ENCODE data around the gene IGSF22. TPM values are rescaled to one million over a fixed set of nuclear protein-coding genes. Genes with fewer than 3 reads are reported as not detected.

Gene IGSF22
- total RNA-seq, 1 donor from 2014 or later, result not detected

DNA sequence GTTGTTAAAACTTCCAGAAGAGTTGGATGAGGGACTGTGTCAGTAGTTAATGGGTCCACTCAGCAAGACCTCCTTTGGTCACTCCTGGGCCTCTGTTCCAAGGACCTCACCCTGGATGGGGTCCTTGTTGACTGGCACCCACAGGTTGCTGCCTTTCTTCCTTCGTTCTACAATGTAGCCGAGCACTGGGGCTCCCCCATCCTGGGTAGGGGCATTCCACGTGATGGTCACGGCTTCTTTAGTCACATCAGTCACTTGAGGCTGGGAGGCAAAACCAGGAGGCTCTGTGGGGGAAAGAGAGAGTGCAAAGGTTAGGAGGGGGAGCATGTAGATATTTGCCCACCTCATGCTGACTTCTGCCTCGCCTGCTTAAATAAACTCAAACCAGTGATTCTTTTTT, 15.4 kb downstream of the IGSF22 start:
- Histone ChIP-seq H3K36me3 (no peaks in the 10 kb centered on the region), H3K27me3 (no peaks in the 10 kb centered on the region), H3K4me3 (no peak overlapping the region), H3K27ac (no peak overlapping the region), H3K9me3 (no peaks in the 10 kb centered on the region), H3K4me1 (peaks cover 20% of the 10 kb centered on the region)
- intact Hi-C loops (cut with DNase I), result no loop called here
- DNase-seq (ENCODE audit: extremely low spot score in 2 of 2), result no peak
- TF ChIP-seq POLR2AphosphoS5 (IDR thresholded peaks at IDR 0.05; ENCODE audit: insufficient read depth in 1 of 2, low read depth in 1 of 2) (no peak), POLR2A (IDR thresholded peaks at IDR 0.05) (no peak)

DNA sequence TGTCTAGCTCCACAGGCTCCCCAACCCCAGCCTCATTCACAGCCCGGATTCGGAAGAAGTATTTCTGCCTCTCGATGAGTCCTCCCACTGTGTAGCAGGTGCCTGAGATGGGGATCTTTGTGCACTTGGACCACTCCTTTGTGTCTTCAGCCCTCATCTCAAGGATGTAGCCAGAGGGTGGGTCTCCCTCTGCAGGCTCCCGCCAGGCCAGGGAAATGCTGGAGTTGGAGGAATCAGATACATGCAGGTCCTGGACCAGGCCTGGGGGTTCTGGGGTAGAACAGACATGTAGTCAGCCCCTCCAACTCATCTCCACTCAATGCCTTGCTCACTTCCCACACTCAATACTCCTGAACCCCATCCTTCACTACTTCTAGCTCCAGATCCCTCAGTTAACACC, 16.6 kb downstream of the IGSF22 start:
- no peak overlapping the region for H3K4me3 ChIP-seq
- DNase-seq (ENCODE audit: extremely low spot score in 2 of 2), result no peak
- H3K9me3 ChIP-seq, result no peaks in the 10 kb centered on the region
- no peak overlapping the region for H3K27ac ChIP-seq
- no peaks in the 10 kb centered on the region for H3K36me3 ChIP-seq
- H3K4me1 ChIP-seq, result peaks cover 28% of the 10 kb centered on the region
- intact Hi-C loops (cut with DNase I), result no loop called here
- no peaks in the 10 kb centered on the region for H3K27me3 ChIP-seq
- TF ChIP-seq POLR2A (IDR thresholded peaks at IDR 0.05) (no peak), CTCF (IDR thresholded peaks at IDR 0.05) (no peak)

DNA sequence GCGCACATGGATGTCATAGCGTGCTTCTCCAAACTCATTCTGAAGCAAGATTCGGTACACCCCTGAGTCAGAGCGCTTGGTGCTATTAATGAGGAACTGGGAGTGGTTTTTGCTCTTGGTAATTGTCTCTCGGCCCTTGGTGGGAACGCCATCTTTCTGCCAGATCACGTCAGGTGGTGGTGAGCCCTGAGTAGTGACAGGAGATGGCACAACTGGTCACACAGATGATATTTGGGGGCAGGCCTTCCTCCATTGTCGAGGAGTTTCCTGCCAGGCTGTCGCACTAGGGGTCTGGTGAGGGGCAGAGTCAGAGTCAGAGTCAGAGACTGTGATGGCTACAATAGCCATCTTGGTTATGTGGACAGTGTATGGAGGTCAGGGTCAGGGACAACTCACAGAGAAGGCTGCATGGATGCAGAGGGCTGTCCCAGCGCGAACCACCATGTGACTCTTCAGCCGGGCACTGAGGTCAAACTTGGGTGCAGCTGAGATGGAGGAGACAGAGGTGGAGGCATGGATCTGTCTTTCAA, 18.1 kb downstream of the IGSF22 start:
- TF ChIP-seq POLR2AphosphoS5 (IDR thresholded peaks at IDR 0.05; ENCODE audit: insufficient read depth in 1 of 2, low read depth in 1 of 2) (no peak), POLR2A (IDR thresholded peaks at IDR 0.05) (no peak), CTCF (IDR thresholded peaks at IDR 0.05) (no peak)
- Histone ChIP-seq H3K4me3 (no peak overlapping the region), H3K36me3 (no peaks in the 10 kb centered on the region), H3K27ac (no peak overlapping the region), H3K4me1 (peaks cover 28% of the 10 kb centered on the region), H3K9me3 (no peaks in the 10 kb centered on the region), H3K27me3 (no peaks in the 10 kb centered on the region)
- intact Hi-C loops (cut with DNase I), result no loop called here
- DNase-seq (ENCODE audit: extremely low spot score in 2 of 2), result no peak

- no peak for DNase-seq (ENCODE audit: extremely low spot score in 2 of 2)
- Histone ChIP-seq H3K36me3 (peaks cover 0 to 1% of the 10 kb centered on the region in 2 donors), H3K27me3 (no peaks in the 10 kb centered on the region), H3K9me3 (no peaks in the 10 kb centered on the region), H3K27ac (peak overlapping the region; percentile 74), H3K4me3 (peak overlapping the region; percentile 53 to 65), H3K4me1 (peaks cover 28% of the 10 kb centered on the region)
- intact Hi-C loops (cut with DNase I), result no loop called here
- TF ChIP-seq POLR2AphosphoS5 (IDR thresholded peaks at IDR 0.05; ENCODE audit: insufficient read depth in 1 of 2, low read depth in 1 of 2), result peak in 1 of 2 donors; percentile 20
- no peak for TF ChIP-seq CTCF (IDR thresholded peaks at IDR 0.05)
Measured at GRCh38 chr11:18706330-18707243, 19.4 kb downstream of the IGSF22 start.

DNA sequence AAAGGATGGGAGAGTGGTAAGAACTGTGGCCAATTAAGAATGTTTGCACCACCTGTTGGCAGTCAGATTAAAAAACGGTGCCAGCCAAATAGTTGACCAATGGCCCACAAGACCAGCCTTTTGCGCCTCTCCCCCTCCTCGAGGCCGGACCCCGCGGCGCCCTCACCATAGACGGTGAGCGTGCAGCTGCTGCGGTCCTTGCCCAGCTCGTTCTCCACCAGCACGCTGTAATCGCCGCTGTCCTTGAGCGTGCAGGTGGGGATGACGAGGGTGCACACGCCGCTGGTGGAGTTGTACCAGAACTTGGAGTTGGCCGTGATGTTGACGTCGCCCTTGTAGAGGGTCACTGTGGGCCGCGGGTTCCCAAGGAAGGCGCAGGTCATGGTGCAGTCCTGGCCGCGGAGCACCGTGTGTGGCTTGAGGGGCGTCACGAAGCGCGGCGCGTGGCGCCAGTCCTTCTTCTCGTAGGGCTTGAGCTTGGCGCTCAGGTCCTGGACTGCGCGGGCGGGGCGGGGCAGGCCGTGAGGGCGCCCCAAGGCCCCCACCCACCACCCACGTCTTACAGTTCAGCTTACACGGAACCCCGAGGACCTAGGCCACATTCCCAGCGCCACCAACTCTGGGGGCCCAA, 20.2 kb downstream of the IGSF22 start:
- intact Hi-C loops (cut with DNase I), result no loop called here
- Histone ChIP-seq H3K36me3 (peaks cover 0 to 4% of the 10 kb centered on the region in 2 donors), H3K27me3 (no peaks in the 10 kb centered on the region), H3K4me1 (peaks cover 32% of the 10 kb centered on the region), H3K27ac (peak overlapping the region; percentile 74), H3K9me3 (no peaks in the 10 kb centered on the region), H3K4me3 (peak overlapping the region; percentile 53 to 65)
- TF ChIP-seq CTCF (IDR thresholded peaks at IDR 0.05) (no peak), POLR2AphosphoS5 (IDR thresholded peaks at IDR 0.05; ENCODE audit: insufficient read depth in 1 of 2, low read depth in 1 of 2) (peak in 1 of 2 donors; percentile 13), POLR2A (IDR thresholded peaks at IDR 0.05) (no peak)
- no peak for DNase-seq (ENCODE audit: extremely low spot score in 2 of 2)
